Stimulated activated naive B cell treated with anti-CD40 and anti-IgM and Interleukin-4, amounts not matched to agents 10 μg/mL and 1 μg/mL and 100 μg/mL, for 72 hours (primary cell): ENCODE measurements around the gene KRT83.

Source experiments
- ATAC-seq, 2 donors: fragments of 150-1000 bp; cut with Tn5 transposase; replicated peaks; 2 replicates each; pipeline ENCODE4 v1.10.0; 2021; ENCODE audit warnings: moderate library complexity in 1 of 2
- DNase-seq: peaks from one replicate; pipeline ENCODE4 v3.0.0; 2021
- H3K27ac Mint-ChIP-seq: one replicate; pipeline ENCODE4 v1.8.0; 2022; ENCODE audit warnings: mild to moderate bottlenecking, mixed read lengths
- H3K27me3 Mint-ChIP-seq, 2 donors: one replicate each; pipeline ENCODE4 v1.8.0; 2022; ENCODE audit warnings: mixed read lengths in 2 of 2
- H3K36me3 Mint-ChIP-seq, 2 donors: one replicate each; pipeline ENCODE4 v1.8.0; 2022; ENCODE audit warnings: mixed read lengths in 2 of 2, mild to moderate bottlenecking in 1 of 2
- H3K4me1 Mint-ChIP-seq, 2 donors: one replicate each; pipeline ENCODE4 v1.8.0; 2022; ENCODE audit warnings: mixed read lengths in 2 of 2, mild to moderate bottlenecking in 1 of 2
- H3K4me3 Mint-ChIP-seq, 2 donors: one replicate each; pipeline ENCODE4 v1.8.0; 2022; ENCODE audit warnings: mild to moderate bottlenecking in 2 of 2, mixed read lengths in 2 of 2, moderate library complexity in 1 of 2
- H3K9me3 Mint-ChIP-seq, 2 donors: one replicate each; pipeline ENCODE4 v1.8.0; 2022; ENCODE audit warnings: mixed read lengths in 2 of 2, mild to moderate bottlenecking in 1 of 2

KRT83 gene

GRCh38 chr12:52268212-52268611, 53.0 kb downstream of the KRT83 start:
- no peaks in the 10 kb centered on the region for H3K4me1 Mint-ChIP-seq
- DNase-seq (no peak), ATAC-seq (no peak)

GRCh38 chr12:52267699-52268098, 53.5 kb downstream of the KRT83 start:
- DNase-seq (no peak), ATAC-seq (no peak)
- Mint-ChIP-seq H3K27ac (no peak overlapping the region), H3K4me3 (no peak overlapping the region), H3K9me3 (no peaks in the 10 kb centered on the region), H3K4me1 (no peaks in the 10 kb centered on the region), H3K27me3 (peaks cover 20% of the 10 kb centered on the region in 2 donors), H3K36me3 (no peaks in the 10 kb centered on the region)

More at GRCh38 chr12:52268212-52268611, 53.0 kb downstream of the KRT83 start:
- Mint-ChIP-seq H3K27me3 (peaks cover 20% of the 10 kb centered on the region in 2 donors), H3K36me3 (no peaks in the 10 kb centered on the region), H3K27ac (no peak overlapping the region), H3K9me3 (no peaks in the 10 kb centered on the region), H3K4me3 (no peak overlapping the region)

GRCh38 chr12:52267266-52267665, 53.9 kb downstream of the KRT83 start:
- H3K27me3 Mint-ChIP-seq, result peaks cover 23 to 24% of the 10 kb centered on the region in 2 donors
- ATAC-seq (no peak), DNase-seq (no peak)
- H3K9me3 Mint-ChIP-seq, result no peaks in the 10 kb centered on the region
- H3K4me1 Mint-ChIP-seq, result no peaks in the 10 kb centered on the region
- H3K36me3 Mint-ChIP-seq, result no peaks in the 10 kb centered on the region
- no peak overlapping the region for H3K4me3 Mint-ChIP-seq
- H3K27ac Mint-ChIP-seq, result no peak overlapping the region

- Mint-ChIP-seq H3K9me3 (no peaks in the 10 kb centered on the region), H3K36me3 (no peaks in the 10 kb centered on the region), H3K4me3 (no peak overlapping the region), H3K27ac (no peak overlapping the region), H3K27me3 (peaks cover 27 to 29% of the 10 kb centered on the region in 2 donors), H3K4me1 (no peaks in the 10 kb centered on the region)
- DNase-seq (no peak), ATAC-seq (no peak)
Observed at GRCh38 chr12:52266514-52266913, 54.7 kb downstream of the KRT83 start.

- Mint-ChIP-seq H3K27me3 (peaks cover 33 to 36% of the 10 kb centered on the region in 2 donors), H3K4me3 (no peak overlapping the region), H3K36me3 (no peaks in the 10 kb centered on the region), H3K27ac (no peak overlapping the region), H3K4me1 (no peaks in the 10 kb centered on the region), H3K9me3 (no peaks in the 10 kb centered on the region)
- ATAC-seq, result no peak
- DNase-seq, result no peak
Observed at GRCh38 chr12:52264435-52264825, 56.8 kb downstream of the KRT83 start.
